GM21423 (cell line): ENCODE measurements around the gene MARCHF6.

Experiments used
- ATAC-seq: cut with Tn5 transposase; IDR thresholded peaks from one replicate; pipeline ENCODE4 v1.9.1; 2021; ENCODE audit warnings: mild to moderate bottlenecking, moderate library complexity; ENCODE audit not compliant: unreplicated experiment

Gene MARCHF6

DNA sequence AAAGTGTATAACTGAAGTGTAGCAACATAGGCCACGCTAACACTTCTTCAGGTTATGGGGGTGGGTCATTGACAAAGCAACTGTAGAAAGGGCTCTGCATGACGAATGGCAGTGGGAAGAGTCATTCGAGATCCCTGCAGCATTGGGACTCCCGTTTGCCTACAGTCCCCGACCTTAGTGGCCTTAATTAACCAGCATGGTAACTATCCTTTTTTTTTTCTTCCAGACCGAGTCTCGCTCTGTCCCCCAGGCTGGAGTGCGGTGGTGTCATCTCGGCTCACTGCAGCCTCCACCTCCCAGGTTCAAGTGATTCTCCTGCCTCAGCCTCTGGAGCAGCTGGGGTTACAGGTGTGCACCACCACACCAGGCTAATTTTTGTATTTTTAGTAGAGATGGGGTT, 31.6 kb upstream of the MARCHF6 start:
- ATAC-seq = no peak

DNA sequence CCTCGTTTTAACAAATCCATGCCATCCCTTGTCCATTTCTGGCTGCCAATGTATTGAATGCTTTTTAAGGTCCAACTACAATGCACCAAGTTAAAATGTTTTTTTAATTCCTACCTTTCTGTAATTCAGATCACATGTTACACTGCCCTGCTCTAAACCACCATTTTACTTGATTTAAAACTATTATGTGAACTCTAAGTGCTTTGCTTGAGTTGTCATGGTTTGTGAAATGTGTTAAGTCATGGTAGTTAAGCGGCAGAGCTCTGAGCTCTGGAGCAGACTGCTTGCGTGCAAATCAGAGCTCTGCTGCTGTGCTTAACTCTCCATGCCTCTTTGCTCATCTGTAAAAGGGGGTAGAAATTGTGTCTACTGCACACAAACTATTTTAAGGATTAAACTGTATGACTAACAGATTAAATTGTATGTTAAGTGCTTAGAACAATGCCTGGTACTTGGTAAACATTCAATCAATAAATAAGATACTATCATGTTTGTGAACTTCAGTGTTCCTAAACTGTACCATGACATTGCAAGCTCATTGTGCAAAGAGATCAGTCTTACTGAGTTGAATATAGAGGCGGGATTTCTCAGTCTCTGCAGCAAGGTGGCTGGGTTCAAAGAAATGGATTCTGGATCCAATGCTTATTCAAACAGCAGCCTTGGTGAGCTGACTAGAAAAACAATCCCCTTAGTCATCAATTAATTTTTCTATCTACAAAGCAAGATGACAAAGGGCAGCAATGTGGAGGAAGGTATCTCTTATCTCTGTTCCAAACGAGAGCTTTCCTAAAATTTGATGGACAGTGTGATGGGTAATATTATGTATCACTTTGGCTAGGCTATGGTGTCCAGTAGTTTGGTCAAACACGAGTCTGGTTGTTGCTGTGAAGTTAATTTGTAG, 29.7 kb upstream of the MARCHF6 start:
- ATAC-seq = no peak

DNA sequence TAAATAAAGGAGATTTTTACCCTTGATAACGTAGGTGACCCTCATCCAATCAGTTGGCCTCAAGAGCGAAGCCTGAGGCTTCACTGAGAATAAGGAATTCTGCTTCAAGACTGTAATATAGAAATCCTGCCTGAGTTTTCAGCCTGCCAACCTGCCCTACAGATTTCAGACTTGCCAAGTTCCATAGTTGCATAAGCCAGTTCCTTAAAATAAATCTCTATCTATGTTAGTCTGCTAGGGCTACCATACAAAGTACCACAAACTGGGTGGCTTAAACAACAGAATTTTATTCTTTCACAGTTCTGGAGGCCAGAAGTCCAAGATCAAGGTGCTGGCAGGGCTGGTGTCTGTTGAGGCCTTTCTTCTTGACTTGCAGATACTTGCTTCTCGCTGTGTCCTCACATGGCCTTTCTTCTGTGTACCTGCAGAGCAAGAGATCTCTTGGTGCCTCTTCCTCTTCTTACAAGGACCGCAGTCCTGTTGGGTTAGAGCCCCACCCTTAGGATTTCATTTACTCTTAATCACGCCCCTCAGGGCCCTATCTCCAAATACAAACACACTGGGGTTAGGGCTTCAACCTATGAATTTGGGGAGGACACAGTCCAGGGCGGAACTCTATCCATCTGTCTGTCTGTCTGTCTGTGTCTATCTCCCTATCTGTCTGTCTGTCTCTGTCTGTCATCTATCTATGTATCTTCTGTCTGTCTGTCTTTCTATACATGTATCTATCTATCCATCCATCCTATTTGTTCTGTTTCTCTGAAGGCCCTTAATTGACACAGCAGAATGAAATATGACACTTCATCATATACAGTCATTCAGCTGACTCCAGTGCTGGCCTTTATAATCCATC, 28.8 kb upstream of the MARCHF6 start:
- no peak for ATAC-seq

DNA sequence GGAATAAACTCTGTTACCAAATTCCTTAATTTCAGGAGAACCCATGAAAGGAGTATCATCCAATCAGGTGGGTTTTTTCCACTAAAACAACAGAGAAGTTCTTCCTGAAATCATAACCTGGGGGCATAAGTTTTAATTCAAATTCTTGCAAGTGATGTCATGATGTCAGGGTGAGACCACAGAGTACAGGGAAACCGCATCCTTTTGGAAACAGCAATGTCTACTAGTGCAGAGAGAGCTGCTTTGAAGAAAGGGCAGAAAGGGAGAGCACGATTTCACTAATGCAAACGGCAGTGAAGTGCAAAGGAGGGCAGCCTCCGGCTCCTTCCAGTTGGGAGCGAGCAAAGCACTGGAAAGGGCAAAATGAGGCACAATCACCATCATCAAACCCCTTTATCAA, 25.2 kb upstream of the MARCHF6 start:
- no peak for ATAC-seq

- ATAC-seq = no peak
Measured at GRCh38 chr5:10329446-10329819, 24.1 kb upstream of the MARCHF6 start.

DNA sequence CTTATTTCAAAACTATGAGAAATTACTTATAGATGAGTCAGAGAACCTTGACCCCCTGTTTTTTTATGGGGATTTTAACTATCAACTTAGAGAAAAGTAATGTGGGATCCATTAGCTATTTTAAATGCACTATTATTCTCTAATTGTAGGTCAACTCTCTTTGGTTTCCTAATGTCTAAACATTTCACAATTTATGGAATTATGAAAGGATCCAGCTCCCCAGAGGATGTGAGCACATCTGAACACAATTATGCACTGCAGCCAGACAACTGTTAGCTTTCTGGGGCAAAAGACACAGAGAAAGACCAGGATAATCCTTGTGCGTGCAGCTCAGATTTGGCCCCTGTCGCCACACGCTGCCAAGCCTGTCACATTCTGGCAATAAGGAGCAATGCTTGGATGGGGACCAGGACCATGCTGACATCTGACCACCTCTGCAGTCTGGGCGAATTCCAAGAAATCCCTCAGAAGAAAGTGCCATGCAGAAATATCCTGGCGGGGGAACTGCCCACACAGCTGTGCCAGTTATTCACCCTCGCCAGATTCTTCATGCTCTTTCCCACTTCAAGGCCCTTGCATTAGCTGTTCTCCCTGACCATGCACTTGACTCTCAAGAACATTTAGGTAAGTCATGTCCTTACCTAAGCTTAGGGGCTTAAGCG, 23.5 kb upstream of the MARCHF6 start:
- no peak for ATAC-seq

DNA sequence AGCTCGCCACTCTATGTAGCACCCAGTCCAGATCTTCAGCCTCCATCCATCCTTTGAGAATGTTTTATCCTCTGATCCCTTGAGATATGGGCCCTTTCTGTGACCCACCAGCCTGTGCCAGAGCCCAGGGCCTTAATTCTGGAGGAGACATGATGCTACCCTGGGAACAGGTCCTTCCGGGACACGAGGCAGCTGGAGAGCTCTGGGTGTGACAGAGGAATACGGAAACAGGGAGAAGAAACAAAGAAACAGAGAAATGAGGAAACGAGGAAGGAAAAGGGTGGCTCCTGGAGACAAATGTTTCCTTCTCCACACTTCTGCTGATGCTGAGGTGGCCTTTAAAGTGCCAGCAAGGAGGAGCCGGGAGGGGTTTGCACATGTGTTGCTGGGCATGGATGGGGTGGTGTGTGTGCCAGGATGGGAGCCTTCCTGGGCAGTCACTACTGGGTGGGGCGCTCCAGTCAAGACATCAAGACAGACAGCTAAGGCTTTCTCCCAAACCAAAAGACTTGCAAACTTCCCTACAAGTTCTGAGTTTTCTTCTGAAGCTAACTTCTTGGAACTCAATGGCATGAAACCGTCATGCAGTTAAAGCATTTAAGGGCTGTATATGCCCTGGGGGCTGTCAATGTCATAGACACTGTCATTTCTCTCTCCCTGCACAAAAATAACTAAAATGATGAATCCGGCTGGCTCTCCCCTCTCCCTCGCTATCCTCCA, 22.8 kb upstream of the MARCHF6 start:
- ATAC-seq = no peak

DNA sequence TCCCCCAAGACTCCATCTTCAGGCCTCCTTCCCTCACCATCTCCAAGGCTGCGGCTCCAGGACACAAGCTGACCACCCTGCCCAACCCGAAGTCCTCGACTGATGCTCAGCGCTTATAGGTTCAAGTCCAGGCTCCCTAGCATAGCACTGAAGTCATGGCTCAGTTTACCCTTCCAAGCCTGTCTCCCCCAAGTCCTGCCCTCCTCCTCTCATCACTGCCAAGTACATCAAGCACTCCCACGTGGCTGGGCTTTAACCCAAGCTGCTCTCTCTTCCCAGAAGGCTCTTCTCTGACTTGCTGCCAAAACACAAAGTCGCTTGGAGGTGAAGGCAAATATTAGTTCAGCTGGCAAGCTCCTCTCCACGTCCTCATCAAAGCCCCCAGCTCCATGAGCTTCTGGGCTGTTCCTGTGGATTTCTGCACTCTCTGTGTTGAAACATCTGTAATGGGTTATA, 22.1 kb upstream of the MARCHF6 start:
- no peak for ATAC-seq

GRCh38 chr5:10332301-10332700, 21.2 kb upstream of the MARCHF6 start:
- ATAC-seq = no peak

DNA sequence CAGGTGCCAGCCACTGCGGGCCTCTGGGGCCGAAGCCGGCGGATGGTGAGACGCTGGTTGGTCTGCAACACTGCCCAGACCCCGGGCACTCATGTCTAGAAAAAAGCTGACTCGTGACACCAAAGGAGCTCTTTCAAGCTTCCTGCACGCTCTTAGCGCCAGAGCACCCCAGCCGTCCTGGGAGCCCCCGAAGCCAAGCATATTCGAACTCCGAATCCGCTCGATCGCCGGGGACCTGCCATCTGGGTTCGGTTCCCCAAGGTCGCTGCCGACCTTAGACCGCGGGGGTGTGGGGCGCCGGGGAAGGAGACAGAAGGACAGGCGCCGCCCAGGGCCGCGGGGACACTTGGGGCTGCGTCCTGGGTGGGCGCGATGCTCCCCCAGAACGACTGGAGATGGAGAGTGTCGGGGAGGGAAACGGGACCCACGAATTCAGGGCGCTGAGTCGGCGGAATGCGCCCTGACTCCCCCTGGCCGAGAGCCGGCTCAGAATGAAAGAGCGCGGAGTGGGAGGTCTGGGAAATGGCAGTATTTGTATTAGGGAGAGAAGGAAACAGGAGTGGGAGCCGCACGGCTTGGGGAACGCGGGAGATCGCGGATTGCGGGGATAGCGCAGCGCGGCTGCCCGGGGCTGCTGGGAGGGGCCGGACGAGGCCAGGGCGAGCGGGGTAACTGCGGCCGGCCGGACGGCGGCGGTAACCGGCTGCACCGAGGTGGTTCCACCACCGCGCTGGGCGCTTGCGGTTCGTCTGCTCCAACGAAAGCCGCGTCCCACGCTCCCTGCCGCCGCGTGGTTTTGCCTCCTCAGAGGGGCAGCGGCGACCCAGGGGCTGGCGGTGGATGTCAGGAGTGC, 20.1 kb upstream of the MARCHF6 start:
- ATAC-seq = peak; percentile 65

- ATAC-seq = no peak
Measured at GRCh38 chr5:10334831-10335230, 18.7 kb upstream of the MARCHF6 start.

GRCh38 chr5:10335711-10336470, 17.6 kb upstream of the MARCHF6 start:
- ATAC-seq = no peak

GRCh38 chr5:10337107-10337506, 16.4 kb upstream of the MARCHF6 start:
- ATAC-seq = no peak

- no peak for ATAC-seq
Measured at GRCh38 chr5:10337986-10338385, 15.5 kb upstream of the MARCHF6 start.

DNA sequence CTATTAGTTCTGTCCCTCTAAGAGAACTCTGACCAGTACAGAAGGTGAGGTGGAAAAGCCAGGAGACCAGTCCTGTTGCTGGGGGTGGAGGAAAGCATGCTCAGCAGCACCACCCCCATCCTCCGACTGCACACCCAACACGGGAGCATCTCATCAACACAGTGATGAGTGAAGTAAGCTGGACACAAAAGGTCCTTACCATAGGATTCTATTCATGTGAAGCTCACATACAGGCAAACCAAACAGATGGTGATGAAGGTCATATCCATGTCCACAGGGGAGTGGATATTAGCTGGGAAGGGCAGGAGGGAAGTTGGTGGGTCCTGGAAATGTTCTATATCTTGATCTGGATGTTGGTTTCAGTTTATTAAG, 14.8 kb upstream of the MARCHF6 start:
- no peak for ATAC-seq

GRCh38 chr5:10339058-10339811, 14.3 kb upstream of the MARCHF6 start:
- ATAC-seq = no peak

DNA sequence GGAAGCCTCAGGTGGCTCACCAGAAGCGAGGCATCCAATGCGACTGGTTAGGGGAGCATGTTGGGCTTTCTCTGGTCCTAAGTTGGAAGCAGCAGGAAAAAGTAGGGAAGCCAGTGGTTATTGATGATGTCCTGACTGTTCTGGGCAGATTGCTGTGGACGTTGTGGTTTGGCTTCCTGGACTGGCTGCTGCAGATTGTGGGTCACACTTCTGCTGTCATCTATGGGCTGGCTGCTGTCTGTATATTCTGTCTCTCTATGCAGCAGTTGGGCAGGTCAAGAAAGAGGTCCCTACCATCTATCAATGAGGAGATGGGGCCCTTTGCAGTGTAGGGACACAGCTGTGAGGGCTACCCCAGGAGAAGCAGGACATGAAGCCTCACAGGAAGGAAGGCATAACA, 13.5 kb upstream of the MARCHF6 start:
- ATAC-seq = no peak

DNA sequence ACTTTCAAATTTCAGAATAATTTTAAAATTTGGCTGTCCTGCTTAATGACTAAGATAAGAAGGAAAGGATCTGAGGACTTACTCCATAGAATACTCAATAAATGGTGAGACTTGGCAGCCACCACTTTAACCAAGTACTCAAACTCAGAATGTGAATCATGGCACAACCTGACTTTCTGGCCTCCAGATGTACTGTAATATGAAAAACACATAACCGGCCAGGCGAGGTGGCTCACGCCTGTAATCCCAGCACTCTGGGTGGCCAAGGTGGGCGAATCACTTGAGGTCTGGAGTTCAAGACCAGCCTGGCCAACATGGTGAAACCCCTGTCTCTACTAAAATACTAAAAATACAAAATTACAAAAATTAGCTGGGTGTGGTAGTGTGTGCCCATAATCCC, 10.0 kb upstream of the MARCHF6 start:
- ATAC-seq = no peak
